Measurements from ENCODE around the gene GARIN3. TPM values are rescaled to one million over a fixed set of nuclear protein-coding genes. Genes with fewer than 3 reads are reported as not detected.

GARIN3 gene
- total RNA-seq, 1 donor from 2014 or later, result 0.19 TPM

DNA sequence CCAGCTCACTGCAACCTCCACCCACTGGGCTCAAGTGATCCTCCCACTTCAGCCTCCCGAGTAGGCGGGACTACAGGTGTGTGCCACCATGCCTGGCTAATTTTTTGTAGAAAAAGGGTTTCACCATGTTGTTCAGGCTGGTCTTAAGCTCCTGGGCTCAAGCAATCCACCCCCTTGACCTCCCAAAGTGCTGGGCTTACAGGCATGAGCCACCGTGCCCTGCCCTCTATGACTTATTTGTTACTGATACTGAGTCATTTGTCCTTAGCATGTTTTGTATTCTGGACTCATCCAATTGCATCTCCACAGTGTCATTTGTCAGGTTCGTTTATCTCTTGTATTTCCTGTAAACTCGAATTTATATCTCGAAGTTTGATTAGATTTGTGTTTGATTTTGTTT is 11.9 kb upstream of the GARIN3 start:
- peaks cover 53% of the 10 kb centered on the region for H3K4me1 Mint-ChIP-seq
- H3K9me3 Mint-ChIP-seq, result no peaks in the 10 kb centered on the region
- H3K36me3 Mint-ChIP-seq (ENCODE audit: low read depth), result peaks cover 24% of the 10 kb centered on the region
- no peaks in the 10 kb centered on the region for H3K27me3 Mint-ChIP-seq
- peak overlapping the region; percentile 98 for H3K4me3 Mint-ChIP-seq
- peak; percentile 66 for DNase-seq
- H3K27ac Mint-ChIP-seq, result peak overlapping the region; percentile 90
- intact Hi-C loops (cut with micrococcal nuclease), result loop anchor here (10.0 kb wide), 1 partner anchor 427 kb away; no protein-coding TSS in a partner anchor

DNA sequence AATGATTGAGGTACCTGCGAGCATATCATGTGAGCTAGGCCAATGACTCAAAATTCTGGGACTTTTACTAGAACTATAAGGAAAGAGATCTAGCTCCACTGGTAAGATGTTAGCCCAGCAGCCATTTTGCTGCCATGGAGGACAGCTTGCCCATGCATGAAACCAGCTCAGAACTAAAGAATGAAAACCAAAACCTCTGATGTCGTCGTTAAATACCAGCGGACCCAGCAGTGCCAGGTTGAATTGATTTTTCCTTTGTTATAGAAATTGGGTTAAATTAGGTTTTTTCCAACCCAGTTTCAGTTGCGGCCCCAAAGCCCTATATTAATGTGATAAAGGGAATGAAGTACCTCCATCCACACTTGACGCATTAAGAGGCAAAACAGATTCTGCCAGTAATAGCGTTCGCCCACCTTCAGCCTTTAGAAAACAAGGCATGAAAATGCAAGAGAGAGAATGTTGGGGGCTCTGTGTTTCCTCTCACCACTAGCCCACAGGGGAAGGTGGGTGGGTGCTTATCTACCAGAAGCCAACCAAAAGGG is 9.1 kb upstream of the GARIN3 start:
- peak overlapping the region; percentile 26 for H3K4me3 Mint-ChIP-seq
- peaks cover 5% of the 10 kb centered on the region for H3K9me3 Mint-ChIP-seq
- no peak for DNase-seq
- peak overlapping the region; percentile 78 for H3K27ac Mint-ChIP-seq
- peaks cover 7% of the 10 kb centered on the region for H3K36me3 Mint-ChIP-seq (ENCODE audit: low read depth)
- intact Hi-C loops (cut with micrococcal nuclease), result loop anchor here (10.0 kb wide), 1 partner anchor 430 kb away; no protein-coding TSS in a partner anchor
- peaks cover 75% of the 10 kb centered on the region for H3K4me1 Mint-ChIP-seq
- H3K27me3 Mint-ChIP-seq, result no peaks in the 10 kb centered on the region

DNA sequence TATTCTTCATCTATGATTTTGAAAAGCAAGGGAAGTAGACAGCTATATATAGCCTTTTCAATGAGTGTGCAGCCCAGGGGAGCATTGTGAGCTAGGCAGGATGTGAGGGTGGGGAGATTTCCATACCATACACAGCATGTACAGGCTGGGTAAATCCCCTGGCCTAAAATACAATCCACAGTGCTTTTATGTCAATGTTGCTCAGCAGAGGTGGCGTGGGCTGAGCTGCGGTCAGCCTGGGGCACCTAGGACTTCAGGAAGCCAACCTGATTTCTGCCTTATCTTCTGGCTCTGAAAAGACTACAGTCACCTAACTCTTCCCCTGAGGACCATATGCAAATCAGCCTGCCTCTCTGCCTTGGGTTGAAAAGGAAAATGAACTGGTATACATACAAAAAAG is 6.3 kb upstream of the GARIN3 start:
- Mint-ChIP-seq H3K27ac (peak overlapping the region; percentile 96), H3K27me3 (no peaks in the 10 kb centered on the region), H3K36me3 (ENCODE audit: low read depth) (peaks cover 3% of the 10 kb centered on the region), H3K9me3 (peaks cover 5% of the 10 kb centered on the region), H3K4me1 (peaks cover 76% of the 10 kb centered on the region), H3K4me3 (peak overlapping the region; percentile 81)
- peak; percentile 95 for DNase-seq
- intact Hi-C loops (cut with micrococcal nuclease), result loop anchor here (1.0 to 10.0 kb wide), 9 partner anchors 8 to 432 kb away; partner anchors contain the start of gene ITK

DNA sequence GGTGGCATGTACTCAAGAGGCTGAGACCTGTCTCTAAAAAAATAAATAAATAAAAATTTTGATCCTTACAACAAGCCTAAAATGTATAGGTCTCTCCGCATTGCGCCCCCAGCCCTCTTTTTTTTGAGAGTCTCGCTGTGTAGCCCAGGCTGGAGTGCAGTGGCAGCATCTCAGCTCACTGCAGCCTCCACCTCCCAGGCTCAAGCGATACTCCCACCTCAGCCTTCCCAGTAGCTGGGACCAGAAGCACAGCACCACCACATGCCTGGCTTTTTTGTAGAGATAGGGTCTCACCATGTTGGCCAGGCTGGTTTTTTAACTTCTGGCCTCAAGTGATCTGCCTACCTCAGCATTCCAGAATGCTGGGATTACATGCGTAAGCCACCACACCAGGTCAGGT is 2.2 kb upstream of the GARIN3 start:
- H3K27ac Mint-ChIP-seq, result peak overlapping the region; percentile 34
- H3K9me3 Mint-ChIP-seq, result peaks cover 5% of the 10 kb centered on the region
- H3K4me1 Mint-ChIP-seq, result peaks cover 82% of the 10 kb centered on the region
- no peak overlapping the region for H3K4me3 Mint-ChIP-seq
- H3K36me3 Mint-ChIP-seq (ENCODE audit: low read depth), result peaks cover 3% of the 10 kb centered on the region
- H3K27me3 Mint-ChIP-seq, result no peaks in the 10 kb centered on the region
- intact Hi-C loops (cut with micrococcal nuclease), result no loop called here
- no peak for DNase-seq

DNA sequence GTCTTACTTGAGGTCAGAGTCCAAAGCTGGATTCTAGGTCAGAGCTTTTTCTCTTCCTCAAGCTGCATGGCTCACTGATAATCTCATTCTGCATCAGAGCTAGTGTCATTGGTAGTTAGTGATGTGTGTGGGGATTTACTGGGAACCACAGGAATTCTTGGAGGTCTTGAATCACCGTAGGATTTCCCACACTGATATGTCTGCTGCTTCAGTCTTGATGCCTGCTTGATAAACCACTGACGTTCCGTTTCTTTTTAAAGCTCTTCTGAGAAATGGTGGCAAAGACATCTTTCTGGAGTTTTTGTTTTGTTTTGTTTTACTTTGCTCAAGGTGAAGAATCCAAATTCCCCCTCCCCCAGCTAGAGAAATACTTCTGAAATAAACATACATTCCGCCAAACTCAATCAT is 1.2 kb upstream of the GARIN3 start:
- Mint-ChIP-seq H3K27me3 (no peaks in the 10 kb centered on the region), H3K27ac (peak overlapping the region; percentile 91), H3K4me3 (peak overlapping the region; percentile 75), H3K4me1 (peaks cover 80% of the 10 kb centered on the region), H3K36me3 (ENCODE audit: low read depth) (peaks cover 3% of the 10 kb centered on the region), H3K9me3 (peaks cover 5% of the 10 kb centered on the region)
- DNase-seq, result peak; percentile 78
- intact Hi-C loops (cut with micrococcal nuclease), result loop anchor here (1.0 kb wide), 4 partner anchors 8 to 55 kb away; no protein-coding TSS in a partner anchor

DNA sequence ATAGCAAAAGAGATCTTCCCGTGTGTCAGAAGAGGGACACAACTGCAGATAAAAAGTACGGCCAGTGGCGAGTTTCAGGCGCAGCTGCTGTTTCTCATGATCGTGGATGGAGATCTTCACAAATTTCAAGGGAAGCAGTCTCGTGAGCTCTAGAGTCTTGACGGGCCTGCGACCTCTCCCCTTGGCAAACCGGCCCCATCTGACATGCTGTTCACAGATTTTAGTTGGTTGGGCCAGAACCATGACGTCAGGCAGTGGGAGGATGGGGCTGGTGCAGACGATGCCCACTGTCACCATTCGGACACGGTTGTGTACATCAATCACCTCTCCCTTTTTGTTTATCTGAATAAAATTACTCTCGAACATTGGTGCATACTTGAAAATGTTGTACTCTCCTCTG is 396 bp downstream of the GARIN3 start:
- peaks cover 71% of the 10 kb centered on the region for H3K4me1 Mint-ChIP-seq
- intact Hi-C loops (cut with micrococcal nuclease), result no loop called here

DNA sequence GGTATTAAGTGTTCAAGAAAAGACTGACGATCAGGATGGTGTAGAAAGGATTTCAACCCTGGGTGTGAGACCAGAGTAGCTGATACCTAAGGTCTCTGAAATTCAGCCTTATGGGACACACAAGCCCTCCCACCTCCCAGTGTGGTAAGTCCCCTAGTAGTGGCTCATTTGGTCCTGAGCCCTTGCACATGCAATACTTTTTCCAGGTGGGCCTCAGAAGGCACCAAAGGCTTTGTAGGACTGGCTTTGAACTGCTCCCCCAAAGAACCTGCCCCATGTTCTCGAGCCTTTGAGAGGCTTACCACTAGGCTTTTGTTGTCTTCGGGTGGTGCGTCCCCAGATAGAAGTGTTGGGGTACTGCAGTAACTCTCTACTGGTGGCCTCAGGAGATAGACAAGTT is 803 bp downstream of the GARIN3 start:
- peaks cover 67% of the 10 kb centered on the region for H3K4me1 Mint-ChIP-seq
- peaks cover under 1% of the 10 kb centered on the region for H3K36me3 Mint-ChIP-seq (ENCODE audit: low read depth)
- peak overlapping the region; percentile 1 for H3K27ac Mint-ChIP-seq
- H3K9me3 Mint-ChIP-seq, result no peaks in the 10 kb centered on the region
- H3K27me3 Mint-ChIP-seq, result no peaks in the 10 kb centered on the region
- intact Hi-C loops (cut with micrococcal nuclease), result no loop called here
- H3K4me3 Mint-ChIP-seq, result no peak overlapping the region
- no peak for DNase-seq

More for the DNA sequence above, 396 bp downstream of the GARIN3 start:
- Mint-ChIP-seq H3K9me3 (no peaks in the 10 kb centered on the region), H3K27me3 (no peaks in the 10 kb centered on the region), H3K4me3 (no peak overlapping the region), H3K36me3 (ENCODE audit: low read depth) (peaks cover 3% of the 10 kb centered on the region), H3K27ac (peak overlapping the region; percentile 1)
- no peak for DNase-seq

DNA sequence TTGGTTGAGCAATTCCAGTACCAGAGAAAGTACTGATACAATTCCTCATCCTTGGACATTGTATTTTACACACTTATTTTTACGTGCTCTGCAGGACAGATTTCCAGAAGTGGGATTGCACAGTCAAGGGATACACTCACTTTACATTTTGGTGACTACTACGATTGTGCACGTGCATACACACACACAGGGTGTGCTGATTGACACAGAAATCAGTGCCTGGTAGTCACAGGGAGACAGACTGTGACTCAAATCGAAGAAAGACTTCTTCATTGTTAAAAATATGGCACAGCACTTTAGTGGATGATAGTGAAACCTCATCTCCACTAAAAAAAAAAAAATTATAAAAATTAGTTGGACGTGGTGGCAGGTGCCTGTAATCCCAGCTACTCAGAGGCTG is 1.5 kb downstream of the GARIN3 start:
- Mint-ChIP-seq H3K9me3 (no peaks in the 10 kb centered on the region), H3K27ac (peak overlapping the region; percentile 12), H3K4me1 (peaks cover 68% of the 10 kb centered on the region), H3K27me3 (no peaks in the 10 kb centered on the region), H3K36me3 (ENCODE audit: low read depth) (no peaks in the 10 kb centered on the region), H3K4me3 (no peak overlapping the region)
- no peak for DNase-seq
- intact Hi-C loops (cut with micrococcal nuclease), result no loop called here

DNA sequence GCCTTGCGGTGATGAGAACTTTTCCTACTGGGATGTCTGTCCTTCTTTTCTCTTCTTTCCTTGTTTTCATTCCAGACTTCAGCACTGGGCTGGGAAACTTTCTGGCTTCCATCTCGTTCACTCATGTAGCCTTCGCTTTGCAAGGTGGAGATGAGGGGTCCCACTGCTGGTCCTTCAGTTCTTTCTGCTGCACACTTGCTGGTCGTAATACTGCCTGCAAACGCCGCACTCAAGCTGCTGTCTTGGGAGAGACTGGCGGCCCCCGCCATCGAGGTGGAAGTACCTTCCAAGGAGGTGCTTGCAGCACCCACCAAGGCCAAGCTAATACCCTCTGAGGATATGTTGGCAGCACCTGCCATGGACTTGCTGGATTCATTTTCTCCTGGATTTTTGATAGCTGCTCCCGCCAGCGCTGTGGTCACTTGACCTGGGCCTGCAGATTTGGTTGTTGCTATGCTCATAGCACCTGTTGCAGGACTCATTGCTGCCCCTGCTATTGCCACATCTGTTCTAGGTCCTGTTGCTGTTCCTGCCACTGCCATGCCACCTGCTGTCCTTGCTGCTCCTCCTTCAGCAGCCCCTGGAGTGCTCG is 3.0 kb downstream of the GARIN3 start:
- no peak overlapping the region for H3K4me3 Mint-ChIP-seq
- intact Hi-C loops (cut with micrococcal nuclease), result no loop called here
- H3K36me3 Mint-ChIP-seq (ENCODE audit: low read depth), result no peaks in the 10 kb centered on the region
- H3K27me3 Mint-ChIP-seq, result no peaks in the 10 kb centered on the region
- no peak for DNase-seq
- no peak overlapping the region for H3K27ac Mint-ChIP-seq
- H3K4me1 Mint-ChIP-seq, result peaks cover 62% of the 10 kb centered on the region
- H3K9me3 Mint-ChIP-seq, result no peaks in the 10 kb centered on the region

DNA sequence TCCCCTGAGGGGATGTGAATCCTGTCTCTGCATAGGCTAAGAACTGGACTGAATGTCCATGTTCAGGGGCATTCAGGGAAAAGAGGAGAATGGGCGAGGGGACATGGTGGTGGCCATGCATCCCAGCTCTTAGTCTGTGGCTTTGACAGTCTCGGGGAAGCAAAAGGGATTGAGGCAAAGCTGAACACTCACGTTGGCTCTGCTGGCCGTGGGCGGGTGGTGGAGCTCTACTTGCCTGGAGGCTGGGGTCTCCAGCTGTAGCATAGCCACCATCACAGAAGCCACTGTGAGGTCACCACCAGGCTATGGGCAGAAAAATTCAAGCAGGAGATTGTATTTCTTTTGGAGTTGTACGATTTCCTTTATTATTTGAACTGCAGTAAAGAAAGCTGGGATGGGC is 4.1 kb downstream of the GARIN3 start:
- intact Hi-C loops (cut with micrococcal nuclease), result no loop called here
- Mint-ChIP-seq H3K4me3 (no peak overlapping the region), H3K27me3 (no peaks in the 10 kb centered on the region), H3K36me3 (ENCODE audit: low read depth) (no peaks in the 10 kb centered on the region), H3K9me3 (no peaks in the 10 kb centered on the region), H3K27ac (no peak overlapping the region), H3K4me1 (peaks cover 56% of the 10 kb centered on the region)
- no peak for DNase-seq

DNA sequence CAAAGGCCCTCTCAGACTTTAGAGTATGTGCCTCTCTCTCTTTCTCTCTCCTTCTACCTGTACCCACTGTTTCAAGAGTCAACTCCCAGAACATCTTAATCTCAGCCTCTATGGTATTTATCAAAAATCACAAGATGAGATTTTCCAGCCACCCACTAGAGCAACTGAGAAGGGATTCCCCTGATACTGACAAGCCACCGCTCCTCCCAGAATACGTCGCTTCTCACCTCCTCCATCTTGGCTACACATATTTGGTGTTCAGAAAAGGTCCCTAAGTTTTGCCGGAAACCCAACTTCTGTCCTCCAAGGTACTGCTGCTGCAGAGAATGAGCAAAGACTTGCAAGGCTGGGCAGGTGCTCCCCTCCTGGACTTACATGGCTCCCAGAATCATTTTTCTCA is 6.1 kb downstream of the GARIN3 start:
- Mint-ChIP-seq H3K4me1 (peaks cover 54% of the 10 kb centered on the region), H3K36me3 (ENCODE audit: low read depth) (no peaks in the 10 kb centered on the region), H3K27me3 (no peaks in the 10 kb centered on the region), H3K27ac (peak overlapping the region; percentile 87), H3K4me3 (peak overlapping the region; percentile 54), H3K9me3 (no peaks in the 10 kb centered on the region)
- peak; percentile 75 for DNase-seq
- intact Hi-C loops (cut with micrococcal nuclease), result no loop called here

DNA sequence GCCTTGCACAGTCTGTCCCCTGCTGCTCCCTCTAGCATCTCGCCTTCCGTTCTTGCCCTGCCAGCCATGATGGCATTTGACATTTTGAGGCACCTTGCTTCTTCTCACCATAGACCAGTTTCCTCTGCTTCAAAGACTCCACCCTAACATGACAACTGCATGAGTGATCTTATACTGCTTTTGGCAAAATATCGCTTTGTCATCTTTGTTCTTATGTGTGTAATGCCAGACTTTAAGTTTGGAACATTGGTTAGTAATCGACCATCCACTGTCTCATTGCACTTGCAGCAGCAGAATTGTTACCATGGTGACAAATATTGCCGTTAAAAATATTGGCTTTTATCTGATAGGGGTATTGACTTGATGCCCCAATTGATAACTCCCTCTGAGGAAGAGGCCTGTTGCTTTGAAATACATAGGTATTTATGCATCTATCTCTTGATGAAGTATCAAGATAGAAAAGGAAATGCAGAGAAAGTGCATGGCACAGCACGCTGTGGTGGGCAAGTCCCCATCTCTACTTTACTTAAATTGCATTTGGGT is 6.8 kb downstream of the GARIN3 start:
- peak overlapping the region; percentile 4 for H3K4me3 Mint-ChIP-seq
- intact Hi-C loops (cut with micrococcal nuclease), result loop anchor here (1.0 kb wide), 1 partner anchor 8 kb away; no protein-coding TSS in a partner anchor

DNA sequence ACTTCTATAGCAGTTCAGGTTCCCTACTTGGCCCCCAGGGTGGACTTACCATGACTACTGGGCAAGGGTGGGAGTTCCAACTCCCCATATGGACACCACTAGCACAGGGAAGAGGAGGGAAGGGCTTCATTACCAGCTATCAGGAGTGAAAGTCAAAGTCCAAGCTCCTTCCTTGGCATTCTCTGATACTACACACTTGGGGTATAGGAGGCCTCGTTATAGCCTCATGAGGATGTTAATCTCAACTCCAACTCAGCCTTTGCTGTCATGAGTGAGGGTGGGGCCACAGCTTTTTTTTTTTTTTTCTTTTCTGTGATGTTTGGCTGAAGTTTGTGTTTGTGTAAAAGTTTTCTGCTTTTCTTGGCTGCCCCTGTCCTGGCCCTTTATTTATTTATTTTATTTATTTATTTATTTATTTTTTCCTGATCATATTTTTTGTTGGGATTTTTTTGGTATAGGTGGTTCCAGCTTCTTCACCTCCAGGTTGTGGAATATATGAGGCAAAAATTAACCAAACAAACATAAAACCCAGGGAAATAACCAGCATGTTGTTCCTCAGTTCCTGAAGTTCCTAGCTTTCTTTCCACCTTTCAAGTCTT is 8.7 kb downstream of the GARIN3 start:
- no peaks in the 10 kb centered on the region for H3K36me3 Mint-ChIP-seq (ENCODE audit: low read depth)
- peaks cover 60% of the 10 kb centered on the region for H3K4me1 Mint-ChIP-seq
- H3K27me3 Mint-ChIP-seq, result no peaks in the 10 kb centered on the region
- no peak for DNase-seq
- H3K4me3 Mint-ChIP-seq, result no peak overlapping the region
- H3K9me3 Mint-ChIP-seq, result no peaks in the 10 kb centered on the region
- no peak overlapping the region for H3K27ac Mint-ChIP-seq
- intact Hi-C loops (cut with micrococcal nuclease), result no loop called here

More for the DNA sequence above, 6.8 kb downstream of the GARIN3 start:
- peak; percentile 74 for DNase-seq
- no peaks in the 10 kb centered on the region for H3K9me3 Mint-ChIP-seq
- H3K4me1 Mint-ChIP-seq, result peaks cover 57% of the 10 kb centered on the region
- H3K27me3 Mint-ChIP-seq, result no peaks in the 10 kb centered on the region
- H3K27ac Mint-ChIP-seq, result peak overlapping the region; percentile 87
- no peaks in the 10 kb centered on the region for H3K36me3 Mint-ChIP-seq (ENCODE audit: low read depth)

DNA sequence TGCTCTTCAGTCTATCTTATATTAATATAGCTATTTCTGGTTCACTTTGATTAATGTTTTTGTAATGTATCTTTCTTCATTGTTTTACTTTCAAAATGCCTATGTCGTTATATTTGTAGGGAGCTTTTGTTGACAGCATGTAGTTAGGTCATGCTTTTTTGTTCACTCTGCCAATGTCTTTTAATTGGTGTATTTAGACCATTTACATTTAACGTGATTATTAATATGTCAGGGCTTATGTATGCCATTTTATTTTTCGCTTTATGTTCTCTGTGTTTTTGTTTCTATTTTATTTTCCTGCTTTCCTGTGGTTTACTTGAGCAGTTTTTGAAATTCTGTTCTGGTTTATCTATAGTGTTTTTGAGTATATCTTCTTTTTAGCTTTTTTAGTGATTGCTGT is 10.8 kb downstream of the GARIN3 start:
- Mint-ChIP-seq H3K4me3 (peak overlapping the region; percentile 75), H3K9me3 (no peaks in the 10 kb centered on the region), H3K27ac (peak overlapping the region; percentile 88), H3K27me3 (no peaks in the 10 kb centered on the region), H3K4me1 (peaks cover 62% of the 10 kb centered on the region), H3K36me3 (ENCODE audit: low read depth) (no peaks in the 10 kb centered on the region)
- intact Hi-C loops (cut with micrococcal nuclease), result no loop called here
- DNase-seq, result no peak

All from activated CD4-positive, alpha-beta T cell treated with anti-CD3 and anti-CD28 coated beads, Interleukin-2, amount 10 ng/mL, durations not matched to agents 24 days and 14 days (primary cell).